ENCODE measurements around the gene AP1S1.

- no peak for TF ChIP-seq CTCF (IDR thresholded peaks at IDR 0.05; ENCODE audit: poor library complexity)
- no peak for TF ChIP-seq EZH2 (IDR thresholded peaks at IDR 0.05; ENCODE audit: borderline replicate concordance)
- no peak for TF ChIP-seq EZH2phosphoT487 (IDR thresholded peaks at IDR 0.05; ENCODE audit: low read depth, severe bottlenecking, unreplicated experiment)
These were observed 422 bp downstream of the AP1S1 start for GRCh38 chr7:101154693-101155102.
